K562 (cell line): Measurements from ENCODE around the gene TAF3. TPM values are rescaled to one million over a fixed set of nuclear protein-coding genes. Genes with fewer than 3 reads are reported as not detected.

ENCODE experiments used
- ATF3 ChIP-seq, 2 experiments: fragments of 450-650 bp in 1 of 2; sonication (generic) in 1 of 2; formaldehyde crosslinking in 1 of 2; IDR thresholded peaks in 1 of 2; conservative IDR thresholded peaks in 1 of 2; 2 replicates each; pipeline versions ENCODE4 v1.6.1 to v1.8.1; 2016 to 2023; ENCODE audit warnings: mild to moderate bottlenecking in 2 of 2, moderate library complexity in 2 of 2, inconsistent platforms in 1 of 2, missing genetic modification reagents in 1 of 2
- CEBPB ChIP-seq: fragments of 450-650 bp; IDR thresholded peaks from 2 replicates; pipeline ENCODE4 v1.6.1; 2016; ENCODE audit warnings: missing genetic modification characterization, missing compliant biosample characterization
- ELF4 ChIP-seq: fragments of 450-650 bp; formaldehyde crosslinking; IDR thresholded peaks from 2 replicates; pipeline ENCODE4 v1.4.0; 2022; ENCODE audit warnings: missing genetic modification characterization
- MEIS2 ChIP-seq: fragments of 450-650 bp; IDR thresholded peaks from 2 replicates; pipeline ENCODE4 v1.6.1; 2014; ENCODE audit warnings: mild to moderate bottlenecking; ENCODE audit not compliant: partially characterized antibody
- MXI1 ChIP-seq: IDR thresholded peaks from 2 replicates; pipeline ENCODE4 v1.6.1; 2011; ENCODE audit warnings: low read depth, mild to moderate bottlenecking, improper control_type of control experiment, low read length
- MYNN ChIP-seq, 2 experiments: sonication (generic); formaldehyde crosslinking in 1 of 2; IDR thresholded peaks; 2 replicates each; pipeline versions ENCODE4 v1.5.0 to v1.6.1; 2016 to 2020; ENCODE audit warnings: antibody characterized with exemption in 1 of 2, missing genetic modification reagents in 1 of 2
- NCOA1 ChIP-seq: fragments of 450-650 bp; IDR thresholded peaks from 2 replicates; pipeline ENCODE4 v1.6.1; 2016; ENCODE audit warnings: low read depth
- NR2C1 ChIP-seq, 2 experiments: fragments of 450-650 bp; IDR thresholded peaks; 2 replicates each; pipeline ENCODE4 v1.6.1; 2017; ENCODE audit warnings: mild to moderate bottlenecking in 2 of 2, antibody characterized with exemption in 1 of 2, inconsistent platforms in 1 of 2, missing compliant biosample characterization in 1 of 2, missing genetic modification characterization in 1 of 2
- SP1 ChIP-seq: sonication (generic); formaldehyde crosslinking; IDR thresholded peaks from 2 replicates; pipeline ENCODE4 v1.8.1; 2022; ENCODE audit warnings: mild to moderate bottlenecking, missing genetic modification reagents
- SPI1 ChIP-seq: IDR thresholded peaks from 2 replicates; pipeline ENCODE4 v1.6.1; 2011; ENCODE audit warnings: low read depth, low read length, control low read depth, borderline replicate concordance
- TFE3 ChIP-seq: fragments of 450-650 bp; formaldehyde crosslinking; IDR thresholded peaks from 2 replicates; pipeline ENCODE4 v1.4.0; 2020; ENCODE audit warnings: mild to moderate bottlenecking, mixed read lengths
- ZNF407 ChIP-seq: fragments of 450-650 bp; IDR thresholded peaks from 2 replicates; pipeline ENCODE4 v1.6.1; 2016; ENCODE audit warnings: low read depth
- ZNF740 ChIP-seq, 3 experiments: fragments of 200-800 bp in 1 of 3; sonication (Bioruptor generic) in 1 of 3; sonication (generic) in 1 of 3; formaldehyde crosslinking in 1 of 3; IDR thresholded peaks; 2 replicates each; pipeline versions ENCODE4 v1.6.1 to v1.8.0; 2016 to 2022; ENCODE audit warnings: mild to moderate bottlenecking in 2 of 3, missing compliant biosample characterization in 2 of 3, missing genetic modification characterization in 2 of 3, missing genetic modification reagents in 1 of 3
- ZNF76 ChIP-seq: fragments of 250-450 bp; sonication (Bioruptor Pico); IDR thresholded peaks from 2 replicates; pipeline ENCODE4 v1.4.0; 2020; ENCODE audit warnings: mild to moderate bottlenecking, moderate library complexity, borderline replicate concordance
- ZNF766 ChIP-seq: fragments of 200-800 bp; sonication (Bioruptor generic); conservative IDR thresholded peaks from 2 replicates; pipeline ENCODE4 v1.6.1; 2016; ENCODE audit warnings: missing genetic modification characterization, missing compliant biosample characterization
- polyA plus RNA-seq, 8 experiments: library from polyadenylated mRNA; depleted of rRNA in 4 of 8; stranded (reverse) in 5 of 8; unstranded in 3 of 8; fragments of >200 nt; fragmentation: Nextera tagmentation in 2 of 8; fragmentation: Illumina TruSeq in 1 of 8; extraction: Ambion mirVana in 2 of 8; extraction: Trizol in 1 of 8; gene quantifications; 2 replicates each; pipeline versions ENCODE4 v1.2.1 to v1.2.3, GENCODE V29; 2011 to 2014; ENCODE audit warnings: inconsistent platforms in 1 of 8, missing spikeins in 1 of 8
- total RNA-seq, 7 experiments: library from RNA; depleted of rRNA in 6 of 7; stranded (reverse); fragments of >200 nt in 6 of 7; fragmentation: Illumina TruSeq in 2 of 7; extraction: Trizol in 2 of 7; gene quantifications; 2 replicates each; pipeline versions ENCODE4 v1.2.1 to v1.2.3, GENCODE V29; 2011 to 2021; ENCODE audit warnings: low replicate concordance in 1 of 7

TAF3 gene
- total and polyA plus RNA-seq, 9 of the 15 experiments (the other 6 are each of a cell fraction or from before 2014, with no cell fraction given): 1.5 to 9.9 (median 4.1) TPM

- TF ChIP-seq MXI1: no peak
- TF ChIP-seq ZNF740 (CRISPR knock-in tag; IDR thresholded peaks at IDR 0.05): no peak
- TF ChIP-seq ZNF740 (tag; IDR thresholded peaks at IDR 0.05): no peak
- peak; percentile 21 for TF ChIP-seq MEIS2
- no peak for TF ChIP-seq TFE3 (CRISPR knock-in tag)
- TF ChIP-seq ATF3 (IDR thresholded peaks at IDR 0.05): peak; percentile 83
- no peak for TF ChIP-seq ATF3 (CRISPR knock-in tag; conservative IDR thresholded peaks at IDR 0.05)
- no peak for TF ChIP-seq ZNF407
- TF ChIP-seq MYNN (IDR thresholded peaks at IDR 0.05): no peak
- TF ChIP-seq MYNN (CRISPR knock-in tag; IDR thresholded peaks at IDR 0.05): no peak
- no peak for TF ChIP-seq ELF4 (CRISPR knock-in tag)
- TF ChIP-seq NR2C1 (IDR thresholded peaks at IDR 0.05): no peak
- TF ChIP-seq NR2C1 (tag; IDR thresholded peaks at IDR 0.05): no peak
- TF ChIP-seq NCOA1: no peak
- peak; percentile 86 for TF ChIP-seq CEBPB
- no peak for TF ChIP-seq SPI1
- 0 out of 2 replicates have a peak, but pooled peaks have one; percentile 36 for TF ChIP-seq ZNF766
- no peak for TF ChIP-seq ZNF76
- no peak for TF ChIP-seq SP1 (CRISPR knock-in tag)
Observed at GRCh38 chr10:7933262-7933661, 115.0 kb downstream of the TAF3 start (continued).
